RWPE1 (cell line): ENCODE measurements around the gene PSAPL1.

Experiments used
- CTCF ChIA-PET: fragments of 350-600 bp; sonication (Branson Sonifier 250); formaldehyde crosslinking; extraction: SDS; loops from one replicate; lab custom pipeline; 2021; lab: Yijun Ruan, JAX
- POLR2A ChIA-PET: fragments of 400-600 bp; formaldehyde crosslinking; extraction: SDS; loops from one replicate; lab custom pipeline; 2020; ENCODE audit warnings: antibody characterized with exemption; ENCODE audit not compliant: low non-redundant PET; lab: Yijun Ruan, JAX
- DNase-seq: peaks from one replicate; pipeline ENCODE4 v3.0.0; 2012; ENCODE audit warnings: low spot score
- H3K27ac ChIP-seq: fragments of 450-650 bp; 2 replicates; pipeline ENCODE4 v1.5.1; 2017
- CTCF ChIP-seq: fragments of 450-650 bp; conservative IDR thresholded peaks from 2 replicates; pipeline ENCODE4 v1.5.1; 2017; ENCODE audit warnings: low read depth, mild to moderate bottlenecking

The PSAPL1 gene

GRCh38 chr4:7384003-7384928, 50.5 kb downstream of the PSAPL1 start:
- H3K27ac ChIP-seq, result no peak overlapping the region
- ChIA-PET POLR2A (no interaction called here), CTCF (no interaction called here)
- no peak for DNase-seq
- no peak for TF ChIP-seq CTCF

GRCh38 chr4:7383266-7383665, 51.5 kb downstream of the PSAPL1 start:
- no peak overlapping the region for H3K27ac ChIP-seq
- DNase-seq, result no peak
- ChIA-PET CTCF (no interaction called here), POLR2A (no interaction called here)
- no peak for TF ChIP-seq CTCF

- H3K27ac ChIP-seq, result no peak overlapping the region
Observed at GRCh38 chr4:7382634-7383014, 52.1 kb downstream of the PSAPL1 start.

GRCh38 chr4:7381890-7382633, 52.7 kb downstream of the PSAPL1 start:
- CTCF ChIA-PET, result interaction anchor here (0.7 kb wide), 1 partner anchor 192 kb away, joined by 4 read pairs; no protein-coding TSS in a partner anchor
- DNase-seq, result no peak
- no peak for TF ChIP-seq CTCF
- POLR2A ChIA-PET, result no interaction called here
- H3K27ac ChIP-seq, result peak overlapping the region; percentile 20

More at GRCh38 chr4:7382634-7383014, 52.1 kb downstream of the PSAPL1 start:
- no peak for TF ChIP-seq CTCF
- POLR2A ChIA-PET, result no interaction called here
- CTCF ChIA-PET, result interaction anchor here (0.7 kb wide), 1 partner anchor 193 kb away, joined by 4 read pairs; no protein-coding TSS in a partner anchor
- no peak for DNase-seq

GRCh38 chr4:7381221-7381889, 53.4 kb downstream of the PSAPL1 start:
- CTCF ChIA-PET, result no interaction called here
- no peak for DNase-seq

More at GRCh38 chr4:7381221-7381889, 53.4 kb downstream of the PSAPL1 start:
- no peak for TF ChIP-seq CTCF
- H3K27ac ChIP-seq, result peak overlapping the region; percentile 20
- POLR2A ChIA-PET, result no interaction called here
